Measurements from ENCODE around the gene CHCHD4.

DNA sequence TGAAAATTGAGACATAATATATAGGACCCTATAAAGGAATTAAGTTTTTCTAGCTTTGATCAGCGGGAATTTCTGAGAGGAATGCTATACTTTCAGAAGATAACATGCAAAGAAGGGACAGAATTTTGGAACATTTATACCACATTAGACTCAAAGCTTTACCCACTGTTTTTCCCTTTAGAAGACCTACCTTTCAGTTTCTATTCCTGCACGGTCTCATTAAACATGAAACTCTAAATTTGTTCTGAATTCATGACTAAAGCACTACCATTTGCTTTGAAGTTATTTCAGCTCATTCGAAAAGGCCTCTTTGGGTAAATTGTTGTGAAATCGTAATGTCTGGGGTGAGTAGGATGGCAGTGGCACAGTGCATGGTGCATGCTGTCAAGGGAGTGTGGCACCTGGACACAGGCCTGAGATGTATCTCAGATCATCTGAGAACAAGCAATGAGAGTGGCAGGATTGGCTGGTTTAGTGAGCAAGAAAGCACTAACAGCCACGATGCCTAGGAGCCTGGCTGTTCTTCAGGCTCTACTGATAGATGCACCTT, 42.5 kb downstream of the CHCHD4 start:
- TF ChIP-seq BHLHE40 (IDR thresholded peaks at IDR 0.05; ENCODE audit: borderline replicate concordance in 1 of 2, low read depth in 2 of 2, low read length in 1 of 2): no peak
- no peak for TF ChIP-seq ZBTB33 (IDR thresholded peaks at IDR 0.05)
- TF ChIP-seq, protein P1, sequence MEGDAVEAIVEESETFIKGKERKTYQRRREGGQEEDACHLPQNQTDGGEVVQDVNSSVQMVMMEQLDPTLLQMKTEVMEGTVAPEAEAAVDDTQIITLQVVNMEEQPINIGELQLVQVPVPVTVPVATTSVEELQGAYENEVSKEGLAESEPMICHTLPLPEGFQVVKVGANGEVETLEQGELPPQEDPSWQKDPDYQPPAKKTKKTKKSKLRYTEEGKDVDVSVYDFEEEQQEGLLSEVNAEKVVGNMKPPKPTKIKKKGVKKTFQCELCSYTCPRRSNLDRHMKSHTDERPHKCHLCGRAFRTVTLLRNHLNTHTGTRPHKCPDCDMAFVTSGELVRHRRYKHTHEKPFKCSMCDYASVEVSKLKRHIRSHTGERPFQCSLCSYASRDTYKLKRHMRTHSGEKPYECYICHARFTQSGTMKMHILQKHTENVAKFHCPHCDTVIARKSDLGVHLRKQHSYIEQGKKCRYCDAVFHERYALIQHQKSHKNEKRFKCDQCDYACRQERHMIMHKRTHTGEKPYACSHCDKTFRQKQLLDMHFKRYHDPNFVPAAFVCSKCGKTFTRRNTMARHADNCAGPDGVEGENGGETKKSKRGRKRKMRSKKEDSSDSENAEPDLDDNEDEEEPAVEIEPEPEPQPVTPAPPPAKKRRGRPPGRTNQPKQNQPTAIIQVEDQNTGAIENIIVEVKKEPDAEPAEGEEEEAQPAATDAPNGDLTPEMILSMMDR (IDR thresholded peaks at IDR 0.05 in 2 of 3, conservative IDR thresholded peaks at IDR 0.05 in 1 of 3; ENCODE audit: control insufficient read depth in 2 of 3, extremely low read depth in 1 of 3, insufficient read depth in 1 of 3, low read depth in 3 of 3, low read length in 3 of 3): no peak
- TF ChIP-seq MLLT1 (IDR thresholded peaks at IDR 0.05): no peak
- no peak for TF ChIP-seq RCOR1 (conservative IDR thresholded peaks at IDR 0.05; ENCODE audit: low read depth, low read length)
- no peak for TF ChIP-seq CBFB (IDR thresholded peaks at IDR 0.05; ENCODE audit: low read depth)
- TF ChIP-seq SREBF2 (IDR thresholded peaks at IDR 0.05; ENCODE audit: low read length): no peak

Measured in GM12878 (cell line).